Measurements from ENCODE around the gene NFATC2.

DNA sequence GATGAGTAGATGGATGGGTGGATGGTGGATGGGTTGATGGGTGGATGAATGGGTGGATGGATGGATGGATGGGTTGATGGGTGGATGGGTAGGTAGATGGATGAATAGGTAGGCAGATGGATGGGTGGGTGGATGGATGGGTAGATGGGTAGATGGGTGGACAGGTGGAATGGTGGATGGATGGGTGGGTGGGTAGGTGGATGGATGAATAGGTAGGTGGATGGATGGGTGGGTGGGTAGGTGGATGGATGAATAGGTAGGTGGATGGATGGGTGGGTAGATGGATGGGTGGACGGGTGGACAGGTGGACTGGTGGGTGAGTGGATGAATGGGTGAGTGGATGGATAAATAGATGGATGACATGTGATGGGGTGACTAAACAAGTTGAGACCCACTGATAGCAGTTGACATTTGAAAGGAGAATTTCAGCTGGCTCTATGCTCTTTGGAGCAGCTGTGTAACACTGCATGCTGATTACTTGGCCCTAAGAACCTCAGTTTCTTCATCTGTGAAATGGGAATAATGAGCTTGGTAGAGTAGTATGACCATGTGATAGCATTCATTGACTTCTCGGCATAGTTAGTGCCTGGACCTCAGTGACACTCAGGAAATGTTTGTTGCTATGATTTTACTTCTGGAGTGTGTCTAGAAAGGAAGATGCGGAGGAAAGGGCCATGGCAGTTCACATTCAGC, 184.3 kb downstream of the NFATC2 start:
- no peak for TF ChIP-seq EZH2 (IDR thresholded peaks at IDR 0.05; ENCODE audit: borderline replicate concordance, low read length)
- TF ChIP-seq, protein P1, sequence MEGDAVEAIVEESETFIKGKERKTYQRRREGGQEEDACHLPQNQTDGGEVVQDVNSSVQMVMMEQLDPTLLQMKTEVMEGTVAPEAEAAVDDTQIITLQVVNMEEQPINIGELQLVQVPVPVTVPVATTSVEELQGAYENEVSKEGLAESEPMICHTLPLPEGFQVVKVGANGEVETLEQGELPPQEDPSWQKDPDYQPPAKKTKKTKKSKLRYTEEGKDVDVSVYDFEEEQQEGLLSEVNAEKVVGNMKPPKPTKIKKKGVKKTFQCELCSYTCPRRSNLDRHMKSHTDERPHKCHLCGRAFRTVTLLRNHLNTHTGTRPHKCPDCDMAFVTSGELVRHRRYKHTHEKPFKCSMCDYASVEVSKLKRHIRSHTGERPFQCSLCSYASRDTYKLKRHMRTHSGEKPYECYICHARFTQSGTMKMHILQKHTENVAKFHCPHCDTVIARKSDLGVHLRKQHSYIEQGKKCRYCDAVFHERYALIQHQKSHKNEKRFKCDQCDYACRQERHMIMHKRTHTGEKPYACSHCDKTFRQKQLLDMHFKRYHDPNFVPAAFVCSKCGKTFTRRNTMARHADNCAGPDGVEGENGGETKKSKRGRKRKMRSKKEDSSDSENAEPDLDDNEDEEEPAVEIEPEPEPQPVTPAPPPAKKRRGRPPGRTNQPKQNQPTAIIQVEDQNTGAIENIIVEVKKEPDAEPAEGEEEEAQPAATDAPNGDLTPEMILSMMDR (IDR thresholded peaks at IDR 0.05; ENCODE audit: low read length): no peak
